Endothelial cell of umbilical vein (primary cell): ENCODE results near the gene PET100. TPM values are rescaled to one million over a fixed set of nuclear protein-coding genes. Genes with fewer than 3 reads are reported as not detected.

ENCODE experiments used
- BruUV-seq: library from RNA; stranded (reverse); fragments of 400-500 nt; replicated peaks from 2 replicates; lab custom pipeline; 2021; lab: Mats Ljungman, UMichigan
- CTCF ChIA-PET: fragments of 300-600, 350-600 bp; sonication (Branson Sonifier 250); formaldehyde crosslinking; loops from one replicate; lab custom pipeline; 2021; ENCODE audit warnings: antibody characterized with exemption, inconsistent platforms; lab: Charles Lee
- POLR2A ChIA-PET: fragments of 300-600, 350-600 bp; sonication (Branson Sonifier 250); formaldehyde crosslinking; loops from one replicate; lab custom pipeline; 2021; ENCODE audit warnings: antibody characterized with exemption, inconsistent platforms; lab: Charles Lee
- DNase-seq: peaks from one replicate; pipeline ENCODE4 v3.0.0-alpha.2; 2011; ENCODE audit warnings: low read depth, low spot score
- FAIRE-seq: peaks from 2 replicates; lab custom pipeline; 2011; peaks lifted over from hg19 to GRCh38; lab: Jason Lieb, UNC
- H2AFZ ChIP-seq: 2 replicates; pipeline ENCODE4 v1.6.0; 2012; ENCODE audit warnings: low read depth, low read length, control low read depth, inconsistent platforms
- H3K27ac ChIP-seq: 2 replicates; pipeline ENCODE4 v1.5.1; 2011; ENCODE audit warnings: low read depth, mild to moderate bottlenecking, control low read depth, low read length, moderate library complexity; ENCODE audit not compliant: insufficient read depth
- H3K27me3 ChIP-seq, 2 experiments: 2 replicates each; pipeline versions ENCODE4 v1.6.0 to v1.6.1; 2011; ENCODE audit warnings: low read length in 2 of 2, mixed read lengths in 1 of 2; ENCODE audit not compliant: control insufficient read depth in 2 of 2, insufficient read depth in 2 of 2
- H3K36me3 ChIP-seq, 2 experiments: 2 replicates in 1 of 2; 3 replicates in 1 of 2; pipeline ENCODE4 v1.5.1; 2011; ENCODE audit warnings: low read length in 2 of 2, mild to moderate bottlenecking in 1 of 2, moderate library complexity in 1 of 2; ENCODE audit not compliant: control insufficient read depth in 2 of 2, insufficient read depth in 2 of 2; ENCODE audit errors: extremely low read depth in 1 of 2
- H3K4me1 ChIP-seq: 3 replicates; pipeline ENCODE4 v1.5.1; 2011; ENCODE audit warnings: mild to moderate bottlenecking, low read length; ENCODE audit not compliant: control insufficient read depth, insufficient read depth; ENCODE audit errors: extremely low read depth
- H3K4me2 ChIP-seq: 2 replicates; pipeline ENCODE4 v1.6.1; 2011; ENCODE audit warnings: low read length, control low read depth, mixed read lengths; ENCODE audit not compliant: insufficient read depth
- H3K4me3 ChIP-seq, 3 experiments: fragments of 200-600 bp in 1 of 3; sonication (generic), shearing (Covaris generic) in 1 of 3; replicated peaks in 1 of 3; 2 replicates each; pipeline ENCODE4 v1.5.1; 2011 to 2016; ENCODE audit warnings: control low read depth in 3 of 3, low read length in 3 of 3, mild to moderate bottlenecking in 2 of 3, inconsistent platforms in 1 of 3, low read depth in 1 of 3, moderate library complexity in 1 of 3; ENCODE audit not compliant: insufficient read depth in 1 of 3
- H3K79me2 ChIP-seq: 2 replicates; pipeline ENCODE4 v1.6.0; 2012; ENCODE audit warnings: low read length, inconsistent platforms; ENCODE audit not compliant: control insufficient read depth, insufficient read depth
- H3K9ac ChIP-seq: replicated peaks from 2 replicates; pipeline ENCODE3; 2011; ENCODE audit warnings: low read length, control low read depth; ENCODE audit not compliant: insufficient read depth; ENCODE audit errors: extremely low read depth
- H3K9me1 ChIP-seq: replicated peaks from 3 replicates; pipeline ENCODE4 v1.6.0; 2011; ENCODE audit warnings: mild to moderate bottlenecking, low read length; ENCODE audit not compliant: control insufficient read depth, insufficient read depth; ENCODE audit errors: extremely low read depth
- H3K9me3 ChIP-seq: replicated peaks from 2 replicates; pipeline ENCODE4 v1.5.1; 2012; ENCODE audit warnings: low read length, inconsistent platforms; ENCODE audit not compliant: control insufficient read depth, insufficient read depth
- H4K20me1 ChIP-seq: replicated peaks from 2 replicates; pipeline ENCODE3; 2011; ENCODE audit warnings: mild to moderate bottlenecking, low read length; ENCODE audit not compliant: control insufficient read depth, insufficient read depth; ENCODE audit errors: extremely low read depth
- EZH2 ChIP-seq: IDR thresholded peaks from 2 replicates; pipeline ENCODE4 v1.6.1; 2012; ENCODE audit warnings: borderline replicate concordance, low read depth, mild to moderate bottlenecking, moderate library complexity, low read length, inconsistent platforms; ENCODE audit not compliant: severe bottlenecking
- FOS ChIP-seq: IDR thresholded peaks from 2 replicates; pipeline ENCODE4 v1.6.1; 2011; ENCODE audit warnings: mild to moderate bottlenecking, low read length, moderate library complexity, borderline replicate concordance; ENCODE audit not compliant: insufficient read depth
- GATA2 ChIP-seq: IDR thresholded peaks from 2 replicates; pipeline ENCODE4 v1.7.0; 2011; ENCODE audit warnings: low read depth, mild to moderate bottlenecking, moderate library complexity, mixed read lengths, low read length; ENCODE audit not compliant: insufficient read length, insufficient read depth
- JUN ChIP-seq: IDR thresholded peaks from 2 replicates; pipeline ENCODE4 v1.6.1; 2011; ENCODE audit warnings: borderline replicate concordance, low read depth; ENCODE audit not compliant: insufficient read length, insufficient read depth
- MYC ChIP-seq: IDR thresholded peaks from one replicate; pipeline ENCODE4 v1.6.1; 2011; ENCODE audit warnings: mild to moderate bottlenecking, low read depth, low read length
- POLR2A ChIP-seq: IDR thresholded peaks from 2 replicates; pipeline ENCODE4 v1.6.1; 2012; ENCODE audit warnings: low read depth, mild to moderate bottlenecking, control low read depth, low read length
- POLR2AphosphoS5 ChIP-seq: IDR thresholded peaks from 2 replicates; pipeline ENCODE4 v1.6.1; 2012; ENCODE audit warnings: low read depth, mild to moderate bottlenecking, control low read depth, low read length, moderate library complexity; ENCODE audit not compliant: insufficient read depth
- dilution Hi-C: fragments of 300-500 bp; cut with MboI; formaldehyde crosslinking; loops from one replicate; pipeline ENCODE4 v1.15.0; 2019; ENCODE audit warnings: low sequenced_read_pairs; ENCODE audit not compliant: extremely low pct_ligation_motif_present
- intact Hi-C: fragments of 100-400 bp; cut with micrococcal nuclease; formaldehyde crosslinking; loops from one replicate; pipeline ENCODE4 v1.10.0; 2022
- polyA plus RNA-seq, 4 experiments: library from polyadenylated mRNA; depleted of rRNA in 3 of 4; stranded (reverse) in 3 of 4; unstranded in 1 of 4; fragments of >200 nt; gene quantifications; 2 replicates each; pipeline versions ENCODE4 v1.2.1 to v1.2.3, GENCODE V29; 2011 to 2012; ENCODE audit warnings: missing spikeins in 1 of 4
- total RNA-seq: library from RNA; stranded (reverse); gene quantifications from 2 replicates; pipeline ENCODE4 v1.2.3, GENCODE V29; 2021
- TF ChIP-seq, protein P1 (sequence below), 2 donors: IDR thresholded peaks; 1 replicate in 1 of 2; 2 replicates in 1 of 2; pipeline ENCODE4 v1.5.1; 2011; ENCODE audit warnings: low read length in 2 of 2, mild to moderate bottlenecking in 2 of 2, moderate library complexity in 2 of 2, control low read depth in 1 of 2, inconsistent platforms in 1 of 2, low read depth in 1 of 2; ENCODE audit not compliant: insufficient read depth in 1 of 2; ENCODE audit errors: extremely low read depth in 1 of 2
- TF ChIP-seq, protein P2 (sequence below): IDR thresholded peaks from 2 replicates; pipeline ENCODE4 v1.6.1; 2011; ENCODE audit not compliant: insufficient read depth, insufficient read length

Gene PET100
- total and polyA plus RNA-seq, 2 donors (not counting 3 experiments of a cell fraction or from before 2014, with no cell fraction given), result 55.0 to 172 TPM

DNA sequence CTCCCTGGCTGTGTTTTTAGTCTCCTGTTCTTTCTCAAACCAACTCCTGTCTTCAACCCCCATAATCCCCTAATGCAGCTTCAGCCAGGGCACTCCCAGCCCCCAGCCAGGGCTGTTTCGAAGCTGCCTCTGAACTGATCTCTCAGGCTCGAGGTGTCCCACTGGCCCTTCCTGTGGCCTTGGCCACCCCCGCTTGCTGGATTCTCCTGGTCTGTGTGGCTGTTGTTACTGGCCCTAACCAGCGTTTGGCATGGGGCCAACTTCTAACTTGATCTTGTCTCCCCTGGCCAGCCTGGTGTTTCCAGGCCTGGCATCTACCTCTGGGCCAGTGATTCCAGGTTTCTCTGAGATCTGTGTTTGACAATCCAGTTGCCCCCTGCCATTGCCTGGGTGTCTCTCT, 11.2 kb upstream of the PET100 start:
- no peak for DNase-seq

More for the DNA sequence above, 11.2 kb upstream of the PET100 start:
- H3K4me1 ChIP-seq, result no peaks in the 10 kb centered on the region
- H3K36me3 ChIP-seq, result peaks cover 0 to 28% of the 10 kb centered on the region in 2 experiments
- TF ChIP-seq JUN (no peak), EZH2 (no peak), POLR2A (no peak), GATA2 (no peak), POLR2AphosphoS5 (no peak), FOS (no peak), MYC (no peak)
- TF ChIP-seq, protein P1, sequence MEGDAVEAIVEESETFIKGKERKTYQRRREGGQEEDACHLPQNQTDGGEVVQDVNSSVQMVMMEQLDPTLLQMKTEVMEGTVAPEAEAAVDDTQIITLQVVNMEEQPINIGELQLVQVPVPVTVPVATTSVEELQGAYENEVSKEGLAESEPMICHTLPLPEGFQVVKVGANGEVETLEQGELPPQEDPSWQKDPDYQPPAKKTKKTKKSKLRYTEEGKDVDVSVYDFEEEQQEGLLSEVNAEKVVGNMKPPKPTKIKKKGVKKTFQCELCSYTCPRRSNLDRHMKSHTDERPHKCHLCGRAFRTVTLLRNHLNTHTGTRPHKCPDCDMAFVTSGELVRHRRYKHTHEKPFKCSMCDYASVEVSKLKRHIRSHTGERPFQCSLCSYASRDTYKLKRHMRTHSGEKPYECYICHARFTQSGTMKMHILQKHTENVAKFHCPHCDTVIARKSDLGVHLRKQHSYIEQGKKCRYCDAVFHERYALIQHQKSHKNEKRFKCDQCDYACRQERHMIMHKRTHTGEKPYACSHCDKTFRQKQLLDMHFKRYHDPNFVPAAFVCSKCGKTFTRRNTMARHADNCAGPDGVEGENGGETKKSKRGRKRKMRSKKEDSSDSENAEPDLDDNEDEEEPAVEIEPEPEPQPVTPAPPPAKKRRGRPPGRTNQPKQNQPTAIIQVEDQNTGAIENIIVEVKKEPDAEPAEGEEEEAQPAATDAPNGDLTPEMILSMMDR (IDR thresholded peaks at IDR 0.05; ENCODE audit: extremely low read depth in 1 of 2, insufficient read depth in 1 of 2, low read depth in 1 of 2, low read length in 2 of 2), result no peak
- TF ChIP-seq, protein P2, sequence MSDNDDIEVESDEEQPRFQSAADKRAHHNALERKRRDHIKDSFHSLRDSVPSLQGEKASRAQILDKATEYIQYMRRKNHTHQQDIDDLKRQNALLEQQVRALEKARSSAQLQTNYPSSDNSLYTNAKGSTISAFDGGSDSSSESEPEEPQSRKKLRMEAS, result no peak
- no peaks in the 10 kb centered on the region for H3K9me3 ChIP-seq
- no peak overlapping the region for H2AFZ ChIP-seq
- H3K27me3 ChIP-seq, result no peaks in the 10 kb centered on the region
- no peak overlapping the region for H3K27ac ChIP-seq
- no peak overlapping the region for H3K9ac ChIP-seq
- intact Hi-C loops (no loop called here), dilution Hi-C loops (no loop called here)
- BruUV-seq, result no TSS peak
- ChIA-PET CTCF (interaction anchor here (1.0 to 3.2 kb wide), 2 partner anchors 50 to 62 kb away, joined by 3 to 14 read pairs; partner anchors contain the start of gene TRAPPC5), POLR2A (no interaction called here)
- no peaks in the 10 kb centered on the region for H3K9me1 ChIP-seq
- H3K4me3 ChIP-seq, result no peak overlapping the region
- no peaks in the 10 kb centered on the region for H3K79me2 ChIP-seq
- H4K20me1 ChIP-seq, result no peaks in the 10 kb centered on the region
- FAIRE-seq, result no peak
- H3K4me2 ChIP-seq, result no peak overlapping the region
